Measurements from ENCODE around the gene TRIM46. TPM values are rescaled to one million over a fixed set of nuclear protein-coding genes. Genes with fewer than 3 reads are reported as not detected.
"Not testable (repeated sequence)": the region's sequence is repeated elsewhere in the genome, so short reads cannot be mapped to it uniquely, and the experiment has no call there.

The TRIM46 gene
- total RNA-seq, 1 experiment from 2014 or later: 6.0 TPM

DNA sequence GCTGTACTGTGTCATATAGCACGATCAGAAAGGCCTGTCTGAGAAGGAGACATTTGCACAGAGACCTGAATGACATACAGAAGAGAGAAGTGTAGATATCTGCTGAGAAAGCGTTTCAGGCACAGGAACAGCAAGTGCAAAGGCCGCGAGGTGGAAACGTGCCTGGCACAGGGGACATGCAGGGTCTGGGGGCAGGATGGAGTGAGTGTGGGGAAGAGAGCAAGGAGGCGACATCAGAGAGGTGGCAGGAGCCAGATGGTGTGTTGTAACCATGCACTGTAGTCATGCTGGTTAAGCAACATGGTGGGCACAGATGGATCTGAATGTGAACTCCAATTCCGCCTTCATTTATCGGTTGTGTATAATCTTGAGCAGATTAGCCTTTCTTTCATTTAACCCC is 13.5 kb upstream of the TRIM46 start:
- no peak overlapping the region for H2AFZ ChIP-seq

DNA sequence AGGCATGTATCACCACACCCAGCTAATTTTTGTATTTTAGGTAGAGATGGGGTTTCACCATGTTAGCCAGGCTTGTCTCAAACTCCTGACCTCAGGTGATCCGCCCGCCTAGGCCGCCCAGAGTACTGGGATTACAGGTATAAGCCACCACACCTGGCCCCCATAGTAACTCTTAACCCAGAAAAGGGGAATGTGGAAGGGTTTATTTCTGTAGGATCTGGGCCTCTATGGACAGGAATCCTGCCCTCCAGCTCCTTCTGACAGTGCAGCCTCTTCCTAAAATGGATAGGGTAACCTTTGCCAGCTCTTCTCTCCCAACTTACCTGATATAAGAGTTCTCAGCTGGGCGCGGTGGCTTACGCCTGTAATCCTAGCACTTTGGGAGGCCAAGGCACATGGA is 11.0 kb upstream of the TRIM46 start:
- POLR2A ChIA-PET (ENCODE audit: unreplicated experiment); H3K9me3 ChIP-seq (ENCODE audit: insufficient read depth, low read depth); BruUV-seq (replicated peaks); H4K20me1 ChIP-seq (ENCODE audit: insufficient read depth); intact Hi-C loops (cut with micrococcal nuclease; ENCODE audit: unreplicated experiment); H3K27ac ChIP-seq; H3K9me2 ChIP-seq (ENCODE audit: insufficient read depth); H3K36me3 ChIP-seq (ENCODE audit: low read depth); H2AFZ ChIP-seq; H3K4me2 ChIP-seq; H3K4me1 ChIP-seq (replicated peaks; ENCODE audit: insufficient read depth); H3K4me3 ChIP-seq; H3K79me2 ChIP-seq (ENCODE audit: low read depth); H3K27me3 ChIP-seq (ENCODE audit: insufficient read depth, low read depth); H3F3A ChIP-seq (ENCODE audit: insufficient read depth, low read depth); DNase-seq: not testable (repeated sequence)
- CTCF ChIA-PET: interaction anchor here (0.7 kb wide), 2 partner anchors 69 to 670 kb away, joined by 4 to 6 read pairs; no protein-coding TSS in a partner anchor

More for the DNA sequence above, 13.5 kb upstream of the TRIM46 start:
- H3F3A ChIP-seq (ENCODE audit: insufficient read depth, low read depth): no peaks in the 10 kb centered on the region; the same call in 1 of the 2 replicates
- CTCF ChIA-PET: no interaction called here
- no peaks in the 10 kb centered on the region for H3K9me3 ChIP-seq (ENCODE audit: insufficient read depth, low read depth)
- no peaks in the 10 kb centered on the region for H4K20me1 ChIP-seq (ENCODE audit: insufficient read depth)
- POLR2A ChIA-PET (ENCODE audit: unreplicated experiment): no interaction called here
- intact Hi-C loops (cut with micrococcal nuclease; ENCODE audit: unreplicated experiment): no loop called here
- no peaks in the 10 kb centered on the region for H3K36me3 ChIP-seq (ENCODE audit: low read depth)
- no peak overlapping the region for H3K27ac ChIP-seq
- TF ChIP-seq, protein P1, sequence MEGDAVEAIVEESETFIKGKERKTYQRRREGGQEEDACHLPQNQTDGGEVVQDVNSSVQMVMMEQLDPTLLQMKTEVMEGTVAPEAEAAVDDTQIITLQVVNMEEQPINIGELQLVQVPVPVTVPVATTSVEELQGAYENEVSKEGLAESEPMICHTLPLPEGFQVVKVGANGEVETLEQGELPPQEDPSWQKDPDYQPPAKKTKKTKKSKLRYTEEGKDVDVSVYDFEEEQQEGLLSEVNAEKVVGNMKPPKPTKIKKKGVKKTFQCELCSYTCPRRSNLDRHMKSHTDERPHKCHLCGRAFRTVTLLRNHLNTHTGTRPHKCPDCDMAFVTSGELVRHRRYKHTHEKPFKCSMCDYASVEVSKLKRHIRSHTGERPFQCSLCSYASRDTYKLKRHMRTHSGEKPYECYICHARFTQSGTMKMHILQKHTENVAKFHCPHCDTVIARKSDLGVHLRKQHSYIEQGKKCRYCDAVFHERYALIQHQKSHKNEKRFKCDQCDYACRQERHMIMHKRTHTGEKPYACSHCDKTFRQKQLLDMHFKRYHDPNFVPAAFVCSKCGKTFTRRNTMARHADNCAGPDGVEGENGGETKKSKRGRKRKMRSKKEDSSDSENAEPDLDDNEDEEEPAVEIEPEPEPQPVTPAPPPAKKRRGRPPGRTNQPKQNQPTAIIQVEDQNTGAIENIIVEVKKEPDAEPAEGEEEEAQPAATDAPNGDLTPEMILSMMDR (conservative IDR thresholded peaks at IDR 0.05): no peak
- TF ChIP-seq EZH2 (IDR thresholded peaks at IDR 0.05; ENCODE audit: low read depth): no peak
- no TSS peak for BruUV-seq (replicated peaks)
- H3K4me2 ChIP-seq: no peak overlapping the region
- no peaks in the 10 kb centered on the region for H3K9me2 ChIP-seq (ENCODE audit: insufficient read depth)
- no peaks in the 10 kb centered on the region for H3K79me2 ChIP-seq (ENCODE audit: low read depth)
- no peaks in the 10 kb centered on the region for H3K4me1 ChIP-seq (replicated peaks; ENCODE audit: insufficient read depth)
- no peak overlapping the region for H3K4me3 ChIP-seq
- DNase-seq: no peak
- no peaks in the 10 kb centered on the region for H3K27me3 ChIP-seq (ENCODE audit: insufficient read depth, low read depth)

DNA sequence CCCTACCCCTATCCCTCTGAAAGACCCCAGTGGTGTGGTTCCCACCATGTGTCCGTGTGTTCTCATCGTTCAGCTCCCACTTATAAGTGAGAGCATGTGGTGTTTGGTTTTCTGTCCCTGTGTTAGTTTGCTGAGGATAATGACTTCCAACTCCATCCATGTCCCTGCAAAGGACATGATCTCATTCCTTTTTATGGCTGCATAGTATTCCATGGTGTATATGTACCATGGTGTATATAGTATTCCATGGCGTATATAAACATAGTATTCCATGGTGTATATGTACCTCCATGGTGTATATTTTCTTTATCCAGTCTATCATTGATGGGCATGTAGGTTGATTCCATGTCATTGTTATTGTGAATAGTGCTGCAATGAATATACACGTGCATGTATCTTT is 9.9 kb upstream of the TRIM46 start:
- BruUV-seq (replicated peaks); H3F3A ChIP-seq (ENCODE audit: insufficient read depth, low read depth); H2AFZ ChIP-seq; H3K79me2 ChIP-seq (ENCODE audit: low read depth); H3K36me3 ChIP-seq (ENCODE audit: low read depth); POLR2A ChIA-PET (ENCODE audit: unreplicated experiment); intact Hi-C loops (cut with micrococcal nuclease; ENCODE audit: unreplicated experiment); H3K27me3 ChIP-seq (ENCODE audit: insufficient read depth, low read depth); CTCF ChIA-PET; H3K27ac ChIP-seq; H4K20me1 ChIP-seq (ENCODE audit: insufficient read depth); H3K9me2 ChIP-seq (ENCODE audit: insufficient read depth); H3K4me2 ChIP-seq; DNase-seq; H3K9me3 ChIP-seq (ENCODE audit: insufficient read depth, low read depth); H3K4me1 ChIP-seq (replicated peaks; ENCODE audit: insufficient read depth); H3K4me3 ChIP-seq: not testable (repeated sequence)

DNA sequence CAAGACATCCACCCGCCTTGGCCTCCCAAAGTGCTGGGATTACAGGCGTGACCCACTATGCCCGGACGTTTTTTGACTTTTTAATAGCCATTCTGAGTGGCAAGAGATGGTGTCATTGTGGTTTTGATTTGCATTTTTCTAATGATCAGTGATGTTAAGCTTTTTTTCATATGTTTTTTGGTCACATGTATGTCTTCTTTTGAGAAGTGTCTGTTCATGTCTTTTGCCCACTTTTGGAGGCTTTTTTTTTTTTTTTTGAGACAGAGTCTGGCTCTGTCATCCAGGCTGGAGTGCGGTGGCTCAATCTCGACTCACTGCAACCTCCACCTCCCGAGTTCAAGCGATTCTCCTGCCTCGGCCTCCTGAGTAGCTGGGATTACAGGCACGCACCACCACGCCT is 9.0 kb upstream of the TRIM46 start:
- H3K27me3 ChIP-seq (ENCODE audit: insufficient read depth, low read depth); H3K4me1 ChIP-seq (replicated peaks; ENCODE audit: insufficient read depth); BruUV-seq (replicated peaks); DNase-seq; H3K27ac ChIP-seq; H3K9me2 ChIP-seq (ENCODE audit: insufficient read depth); H3K4me3 ChIP-seq; H3F3A ChIP-seq (ENCODE audit: insufficient read depth, low read depth); H3K9me3 ChIP-seq (ENCODE audit: insufficient read depth, low read depth); H3K4me2 ChIP-seq; H4K20me1 ChIP-seq (ENCODE audit: insufficient read depth); H3K79me2 ChIP-seq (ENCODE audit: low read depth); H3K36me3 ChIP-seq (ENCODE audit: low read depth); intact Hi-C loops (cut with micrococcal nuclease; ENCODE audit: unreplicated experiment); H2AFZ ChIP-seq: not testable (repeated sequence)
- ChIA-PET CTCF (interaction anchor here (0.7 kb wide), 1 partner anchor 16 kb away, joined by 6 read pairs; no protein-coding TSS in a partner anchor), POLR2A (ENCODE audit: unreplicated experiment) (interaction anchor here (0.6 kb wide), 1 partner anchor 80 kb away, joined by 3 read pairs; no protein-coding TSS in a partner anchor)
